Measurements from ENCODE around the gene PTPRC.

The PTPRC gene

DNA sequence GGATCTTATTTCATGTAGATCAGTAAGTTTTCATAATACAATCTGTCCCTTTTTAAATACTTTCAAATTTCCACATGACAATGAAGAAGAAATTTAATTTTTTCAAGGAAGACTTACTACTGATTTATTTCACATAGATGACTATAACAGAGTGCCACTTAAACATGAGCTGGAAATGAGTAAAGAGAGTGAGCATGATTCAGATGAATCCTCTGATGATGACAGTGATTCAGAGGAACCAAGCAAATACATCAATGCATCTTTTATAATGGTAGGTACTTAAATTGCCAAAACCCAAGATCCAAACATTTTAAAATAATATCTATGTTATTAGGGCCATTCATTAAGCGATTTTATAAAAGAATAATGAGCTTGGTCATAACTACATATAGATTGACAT, 110.4 kb downstream of the PTPRC start:
- no peaks in the 10 kb centered on the region for H3K36me3 ChIP-seq (ENCODE audit: control insufficient read depth, insufficient read depth, low read length, severe bottlenecking)
- H3K9me3 ChIP-seq (ENCODE audit: control insufficient read depth, low read length) = no peaks in the 10 kb centered on the region
- DNase-seq (ENCODE audit: low read depth) = no peak
- no peak overlapping the region for H3K4me3 ChIP-seq (ENCODE audit: low read length)
- no peak overlapping the region for H3K9ac ChIP-seq (ENCODE audit: low read length)
- H3K27me3 ChIP-seq (replicated peaks; ENCODE audit: control insufficient read depth, insufficient read depth, low read length) = no peaks in the 10 kb centered on the region
- H3K4me1 ChIP-seq (ENCODE audit: control insufficient read depth, insufficient read depth, low read length) = no peaks in the 10 kb centered on the region

DNA sequence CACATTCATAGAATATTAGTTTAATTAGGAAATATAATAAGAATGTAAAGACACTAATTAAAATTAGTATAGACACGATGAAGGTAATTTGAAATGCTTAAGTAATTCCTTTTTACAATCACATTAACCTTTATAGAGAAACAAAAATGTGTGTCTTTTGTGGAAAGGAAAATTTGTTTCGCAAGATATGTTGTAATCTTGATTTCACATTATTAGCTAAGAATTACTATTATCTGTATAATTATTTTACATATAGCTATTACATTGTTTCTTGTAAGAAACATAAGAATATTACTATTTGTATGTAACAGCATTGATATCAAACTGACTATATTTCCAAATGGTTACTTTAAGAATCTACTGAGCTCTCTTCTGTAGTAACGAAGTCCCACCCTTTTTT, 111.2 kb downstream of the PTPRC start:
- H3K36me3 ChIP-seq (ENCODE audit: control insufficient read depth, insufficient read depth, low read length, severe bottlenecking) = no peaks in the 10 kb centered on the region
- no peak for DNase-seq (ENCODE audit: low read depth)
- no peak overlapping the region for H3K9ac ChIP-seq (ENCODE audit: low read length)
- no peaks in the 10 kb centered on the region for H3K9me3 ChIP-seq (ENCODE audit: control insufficient read depth, low read length)
- H3K4me3 ChIP-seq (ENCODE audit: low read length) = no peak overlapping the region
- no peaks in the 10 kb centered on the region for H3K27me3 ChIP-seq (replicated peaks; ENCODE audit: control insufficient read depth, insufficient read depth, low read length)
- no peaks in the 10 kb centered on the region for H3K4me1 ChIP-seq (ENCODE audit: control insufficient read depth, insufficient read depth, low read length)

DNA sequence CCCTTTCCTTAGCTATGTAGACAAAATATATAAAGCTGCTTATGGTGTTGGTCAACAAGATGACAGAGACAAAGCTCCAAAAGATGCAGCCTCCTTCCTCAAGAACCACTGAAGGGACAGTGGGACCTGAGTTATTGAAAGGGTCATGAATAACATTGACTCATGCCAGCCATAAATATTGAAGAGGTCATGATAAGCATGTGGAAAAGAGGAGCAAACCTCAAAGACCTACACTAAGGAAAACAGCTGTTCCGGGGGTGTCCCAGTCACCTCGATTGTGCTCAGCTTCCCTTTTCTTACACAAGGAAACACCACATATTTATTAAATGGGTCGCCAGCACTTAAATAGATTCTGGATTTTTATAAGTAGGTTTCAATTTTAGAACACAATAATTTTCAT, 112.9 kb downstream of the PTPRC start:
- no peaks in the 10 kb centered on the region for H3K4me1 ChIP-seq (ENCODE audit: control insufficient read depth, insufficient read depth, low read length)
- H3K9me3 ChIP-seq (ENCODE audit: control insufficient read depth, low read length) = no peaks in the 10 kb centered on the region
- no peak for DNase-seq (ENCODE audit: low read depth)
- no peaks in the 10 kb centered on the region for H3K27me3 ChIP-seq (replicated peaks; ENCODE audit: control insufficient read depth, insufficient read depth, low read length)
- H3K36me3 ChIP-seq (ENCODE audit: control insufficient read depth, insufficient read depth, low read length, severe bottlenecking) = no peaks in the 10 kb centered on the region
- no peak overlapping the region for H3K9ac ChIP-seq (ENCODE audit: low read length)
- H3K4me3 ChIP-seq (ENCODE audit: low read length) = no peak overlapping the region

DNA sequence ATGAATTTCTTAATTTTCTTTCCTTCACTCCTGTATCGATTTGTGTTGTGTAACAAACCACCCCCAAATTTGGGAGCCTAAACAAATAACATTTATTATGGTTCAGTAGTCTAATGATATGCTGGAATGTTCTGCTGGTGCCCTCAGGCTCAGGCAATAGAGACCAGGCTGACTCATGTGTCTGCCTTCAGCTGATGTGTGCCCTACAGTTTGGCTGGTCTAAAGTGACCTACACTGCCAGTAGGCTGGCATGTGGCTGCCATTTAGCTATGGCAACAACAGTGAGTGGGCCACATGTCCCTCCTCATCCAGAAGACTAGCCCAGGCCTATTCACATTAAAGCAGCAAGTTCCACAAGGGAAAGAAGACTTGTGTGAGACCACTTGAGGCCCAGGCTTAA, 115.8 kb downstream of the PTPRC start:
- Histone ChIP-seq H3K36me3 (ENCODE audit: control insufficient read depth, insufficient read depth, low read length, severe bottlenecking) (no peaks in the 10 kb centered on the region), H3K27me3 (replicated peaks; ENCODE audit: control insufficient read depth, insufficient read depth, low read length) (no peaks in the 10 kb centered on the region), H3K9ac (ENCODE audit: low read length) (no peak overlapping the region), H3K9me3 (ENCODE audit: control insufficient read depth, low read length) (no peaks in the 10 kb centered on the region), H3K4me1 (ENCODE audit: control insufficient read depth, insufficient read depth, low read length) (no peaks in the 10 kb centered on the region), H3K4me3 (ENCODE audit: low read length) (no peak overlapping the region)
- DNase-seq (ENCODE audit: low read depth) = no peak

DNA sequence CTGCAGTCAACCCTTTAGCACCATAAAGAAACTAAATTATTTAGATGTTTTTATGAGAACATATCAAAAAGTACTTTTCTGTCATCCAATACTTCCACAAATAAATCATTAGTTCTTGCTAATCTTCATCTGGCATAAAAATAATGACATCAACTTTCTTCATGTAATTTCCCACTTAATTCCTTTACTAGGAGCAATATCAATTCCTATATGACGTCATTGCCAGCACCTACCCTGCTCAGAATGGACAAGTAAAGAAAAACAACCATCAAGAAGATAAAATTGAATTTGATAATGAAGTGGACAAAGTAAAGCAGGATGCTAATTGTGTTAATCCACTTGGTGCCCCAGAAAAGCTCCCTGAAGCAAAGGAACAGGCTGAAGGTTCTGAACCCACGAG, 116.9 kb downstream of the PTPRC start:
- Histone ChIP-seq H3K4me3 (ENCODE audit: low read length) (no peak overlapping the region), H3K9ac (ENCODE audit: low read length) (no peak overlapping the region), H3K27me3 (replicated peaks; ENCODE audit: control insufficient read depth, insufficient read depth, low read length) (no peaks in the 10 kb centered on the region), H3K9me3 (ENCODE audit: control insufficient read depth, low read length) (no peaks in the 10 kb centered on the region), H3K36me3 (ENCODE audit: control insufficient read depth, insufficient read depth, low read length, severe bottlenecking) (no peaks in the 10 kb centered on the region), H3K4me1 (ENCODE audit: control insufficient read depth, insufficient read depth, low read length) (no peaks in the 10 kb centered on the region)
- DNase-seq (ENCODE audit: low read depth) = no peak

DNA sequence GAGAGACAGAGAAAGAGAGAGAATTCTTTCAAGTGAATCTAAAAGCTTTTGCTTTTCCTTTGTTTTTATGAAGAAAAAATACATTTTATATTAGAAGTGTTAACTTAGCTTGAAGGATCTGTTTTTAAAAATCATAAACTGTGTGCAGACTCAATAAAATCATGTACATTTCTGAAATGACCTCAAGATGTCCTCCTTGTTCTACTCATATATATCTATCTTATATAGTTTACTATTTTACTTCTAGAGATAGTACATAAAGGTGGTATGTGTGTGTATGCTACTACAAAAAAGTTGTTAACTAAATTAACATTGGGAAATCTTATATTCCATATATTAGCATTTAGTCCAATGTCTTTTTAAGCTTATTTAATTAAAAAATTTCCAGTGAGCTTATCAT, 117.6 kb downstream of the PTPRC start:
- Histone ChIP-seq H3K4me1 (ENCODE audit: control insufficient read depth, insufficient read depth, low read length) (no peaks in the 10 kb centered on the region), H3K36me3 (ENCODE audit: control insufficient read depth, insufficient read depth, low read length, severe bottlenecking) (no peaks in the 10 kb centered on the region), H3K27me3 (replicated peaks; ENCODE audit: control insufficient read depth, insufficient read depth, low read length) (no peaks in the 10 kb centered on the region), H3K4me3 (ENCODE audit: low read length) (no peak overlapping the region), H3K9ac (ENCODE audit: low read length) (no peak overlapping the region), H3K9me3 (ENCODE audit: control insufficient read depth, low read length) (no peaks in the 10 kb centered on the region)
- DNase-seq (ENCODE audit: low read depth) = peak; percentile 61

DNA sequence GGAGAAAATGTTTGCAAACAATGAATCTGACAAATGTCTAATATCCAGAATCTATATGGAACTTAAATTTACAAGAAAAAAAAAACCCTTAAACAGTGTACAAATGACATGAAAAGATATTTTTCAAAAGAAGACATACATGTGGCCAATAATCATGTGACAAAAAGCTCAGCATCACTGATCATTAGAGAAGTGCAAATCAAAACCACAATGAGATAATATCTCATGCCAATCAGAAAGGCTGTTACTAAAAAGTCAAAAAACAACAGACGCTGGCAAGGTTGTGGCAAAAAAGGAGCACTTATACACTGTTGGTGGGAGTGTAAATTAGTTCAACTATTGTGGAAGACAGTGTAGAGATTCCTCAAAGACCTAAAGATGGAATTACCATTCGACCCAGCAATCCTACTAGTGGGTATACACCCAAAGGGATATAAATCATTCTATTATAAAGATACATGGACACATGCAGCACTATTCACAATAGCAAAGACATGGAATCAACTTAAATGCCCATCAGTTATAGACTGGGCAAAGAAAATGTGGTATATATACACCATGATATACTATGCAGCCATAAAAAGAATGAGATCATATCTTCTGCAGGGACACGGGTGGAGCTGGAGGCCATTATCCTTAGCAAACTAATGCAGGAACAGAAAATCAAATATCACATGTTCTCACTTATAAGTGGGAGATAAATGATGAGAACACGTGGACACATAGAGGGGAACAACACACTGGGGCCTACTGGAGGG, 123.2 kb downstream of the PTPRC start:
- Histone ChIP-seq H3K4me1 (ENCODE audit: control insufficient read depth, insufficient read depth, low read length) (peaks cover 9% of the 10 kb centered on the region), H3K36me3 (ENCODE audit: control insufficient read depth, insufficient read depth, low read length, severe bottlenecking) (no peaks in the 10 kb centered on the region), H3K4me3 (ENCODE audit: low read length) (no peak overlapping the region), H3K27me3 (replicated peaks; ENCODE audit: control insufficient read depth, insufficient read depth, low read length) (no peaks in the 10 kb centered on the region), H3K9me3 (ENCODE audit: control insufficient read depth, low read length) (no peaks in the 10 kb centered on the region), H3K9ac (ENCODE audit: low read length) (no peak overlapping the region)
- DNase-seq (ENCODE audit: low read depth) = no peak

DNA sequence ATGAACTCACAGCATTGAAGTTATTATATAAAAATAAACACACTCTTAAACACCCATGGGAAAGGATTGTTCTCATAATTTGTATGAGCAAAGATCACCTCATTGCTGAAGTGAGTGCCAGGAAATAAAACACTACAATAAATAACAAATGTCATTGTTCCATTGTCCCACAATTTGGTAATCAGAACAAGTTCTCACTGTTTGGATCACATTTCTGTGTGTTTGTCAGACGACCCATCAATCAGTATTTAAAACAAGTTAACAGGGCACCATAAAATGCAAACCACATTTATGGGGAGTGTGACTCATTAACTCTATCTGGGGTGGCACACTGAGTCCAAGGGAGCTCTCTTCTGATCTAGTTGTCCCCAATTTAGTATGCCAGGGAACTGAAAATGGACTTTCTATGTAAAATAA, 124.5 kb downstream of the PTPRC start:
- H3K9ac ChIP-seq (ENCODE audit: low read length) = no peak overlapping the region
- H3K27me3 ChIP-seq (replicated peaks; ENCODE audit: control insufficient read depth, insufficient read depth, low read length) = no peaks in the 10 kb centered on the region
- H3K9me3 ChIP-seq (ENCODE audit: control insufficient read depth, low read length) = no peaks in the 10 kb centered on the region
- H3K36me3 ChIP-seq (ENCODE audit: control insufficient read depth, insufficient read depth, low read length, severe bottlenecking) = no peaks in the 10 kb centered on the region
- peaks cover 9% of the 10 kb centered on the region for H3K4me1 ChIP-seq (ENCODE audit: control insufficient read depth, insufficient read depth, low read length)
- no peak overlapping the region for H3K4me3 ChIP-seq (ENCODE audit: low read length)
- peak; percentile 25 for DNase-seq (ENCODE audit: low read depth)

DNA sequence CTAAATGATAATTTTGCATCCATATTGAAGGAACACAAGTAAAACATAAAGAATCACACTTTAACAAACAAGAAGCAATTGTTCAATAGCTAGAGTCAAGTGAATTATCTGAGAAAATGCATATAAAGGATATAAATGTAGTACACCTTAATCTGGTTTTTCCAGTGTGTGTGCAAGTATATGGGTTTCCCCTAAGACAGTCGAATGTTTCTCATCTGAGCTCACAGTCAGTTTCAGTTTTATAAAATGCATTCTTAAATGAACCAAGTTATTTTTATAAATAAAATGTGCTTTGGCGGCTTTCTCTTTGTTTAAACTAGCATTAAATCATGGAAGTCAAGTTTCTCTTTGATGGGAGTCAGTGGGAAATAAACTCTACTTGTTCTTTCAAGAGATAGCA, 125.9 kb downstream of the PTPRC start:
- peak; percentile 36 for DNase-seq (ENCODE audit: low read depth)
- H3K4me3 ChIP-seq (ENCODE audit: low read length) = no peak overlapping the region
- peaks cover 9% of the 10 kb centered on the region for H3K4me1 ChIP-seq (ENCODE audit: control insufficient read depth, insufficient read depth, low read length)
- H3K27me3 ChIP-seq (replicated peaks; ENCODE audit: control insufficient read depth, insufficient read depth, low read length) = no peaks in the 10 kb centered on the region
- no peak overlapping the region for H3K9ac ChIP-seq (ENCODE audit: low read length)
- H3K36me3 ChIP-seq (ENCODE audit: control insufficient read depth, insufficient read depth, low read length, severe bottlenecking) = no peaks in the 10 kb centered on the region
- no peaks in the 10 kb centered on the region for H3K9me3 ChIP-seq (ENCODE audit: control insufficient read depth, low read length)

DNA sequence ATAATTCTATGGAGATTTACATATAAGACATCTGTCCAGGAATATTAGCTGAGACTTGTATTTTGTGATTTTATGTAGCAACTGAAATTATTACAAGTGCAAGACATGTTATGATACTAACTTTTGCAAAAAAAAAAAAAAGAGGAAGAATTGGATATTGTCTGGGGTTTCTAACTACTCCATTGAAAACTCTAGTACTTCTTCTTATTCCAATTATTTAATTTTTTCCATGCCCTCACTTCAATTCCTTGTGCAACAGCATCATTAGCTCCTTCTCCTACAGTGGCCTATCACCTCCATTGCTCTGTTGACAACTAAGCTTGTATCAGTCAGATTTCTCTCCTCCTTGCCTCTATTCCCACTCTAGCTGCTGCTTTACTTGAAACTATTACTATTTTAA, 126.6 kb downstream of the PTPRC start:
- Histone ChIP-seq H3K4me1 (ENCODE audit: control insufficient read depth, insufficient read depth, low read length) (peaks cover 9% of the 10 kb centered on the region), H3K4me3 (ENCODE audit: low read length) (no peak overlapping the region), H3K9me3 (ENCODE audit: control insufficient read depth, low read length) (no peaks in the 10 kb centered on the region), H3K27me3 (replicated peaks; ENCODE audit: control insufficient read depth, insufficient read depth, low read length) (no peaks in the 10 kb centered on the region), H3K36me3 (ENCODE audit: control insufficient read depth, insufficient read depth, low read length, severe bottlenecking) (no peaks in the 10 kb centered on the region), H3K9ac (ENCODE audit: low read length) (no peak overlapping the region)
- DNase-seq (ENCODE audit: low read depth) = no peak

DNA sequence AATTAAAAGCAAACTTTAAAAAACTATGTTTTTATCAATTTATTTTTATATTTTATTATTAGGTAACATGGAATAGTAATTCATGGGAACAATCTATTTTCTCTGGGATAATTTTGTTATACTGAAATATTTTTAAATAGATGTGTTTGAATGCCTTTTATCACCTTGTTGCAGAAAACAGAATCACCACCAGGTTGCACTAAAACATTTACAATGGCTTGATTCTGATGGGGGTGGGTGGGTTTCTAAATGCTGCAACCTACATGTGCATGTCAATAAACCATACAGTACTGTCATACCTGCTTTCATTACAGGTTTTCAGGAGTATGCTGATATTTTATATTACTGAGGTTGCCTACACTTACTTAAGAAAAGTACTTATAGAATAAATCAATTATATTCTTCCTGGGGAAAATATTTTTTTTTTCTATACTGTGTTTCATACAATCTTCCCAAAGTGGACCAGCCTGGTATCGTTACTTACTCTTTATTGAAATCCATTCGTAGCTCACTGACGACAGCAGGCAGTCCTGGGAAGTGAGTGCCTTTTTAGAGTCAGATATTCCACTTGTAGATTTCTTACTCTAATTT, 132.8 kb downstream of the PTPRC start:
- no peaks in the 10 kb centered on the region for H3K9me3 ChIP-seq (ENCODE audit: control insufficient read depth, low read length)
- H3K4me1 ChIP-seq (ENCODE audit: control insufficient read depth, insufficient read depth, low read length) = peaks cover 6% of the 10 kb centered on the region
- DNase-seq (ENCODE audit: low read depth) = peak; percentile 62
- no peaks in the 10 kb centered on the region for H3K36me3 ChIP-seq (ENCODE audit: control insufficient read depth, insufficient read depth, low read length, severe bottlenecking)
- no peaks in the 10 kb centered on the region for H3K27me3 ChIP-seq (replicated peaks; ENCODE audit: control insufficient read depth, insufficient read depth, low read length)
- H3K4me3 ChIP-seq (ENCODE audit: low read length) = no peak overlapping the region
- H3K9ac ChIP-seq (ENCODE audit: low read length) = no peak overlapping the region

DNA sequence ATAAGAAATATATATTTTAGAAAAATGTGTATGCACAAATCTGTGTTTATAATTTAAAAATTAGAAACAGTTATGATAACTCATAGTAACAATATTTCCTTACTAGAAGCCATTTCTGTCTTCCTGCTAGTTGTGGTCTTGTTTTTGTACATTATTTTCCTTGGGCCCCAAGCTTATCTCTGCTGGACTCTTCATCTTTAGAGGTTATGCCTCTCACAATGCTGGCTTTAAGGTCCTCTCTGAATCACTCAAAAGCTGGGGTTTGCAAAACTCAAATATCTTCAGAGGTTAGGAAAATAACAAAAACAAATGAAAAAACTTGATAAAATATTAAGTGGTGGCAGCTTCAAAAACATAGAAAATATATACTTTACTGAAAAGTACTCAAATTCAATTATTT, 133.8 kb downstream of the PTPRC start:
- no peaks in the 10 kb centered on the region for H3K27me3 ChIP-seq (replicated peaks; ENCODE audit: control insufficient read depth, insufficient read depth, low read length)
- no peak overlapping the region for H3K9ac ChIP-seq (ENCODE audit: low read length)
- no peak overlapping the region for H3K4me3 ChIP-seq (ENCODE audit: low read length)
- no peaks in the 10 kb centered on the region for H3K36me3 ChIP-seq (ENCODE audit: control insufficient read depth, insufficient read depth, low read length, severe bottlenecking)
- H3K4me1 ChIP-seq (ENCODE audit: control insufficient read depth, insufficient read depth, low read length) = peaks cover 13% of the 10 kb centered on the region
- peak; percentile 15 for DNase-seq (ENCODE audit: low read depth)
- H3K9me3 ChIP-seq (ENCODE audit: control insufficient read depth, low read length) = no peaks in the 10 kb centered on the region

Data from adipocyte (in vitro differentiated cells).